T47D (cell line): ENCODE results near the gene BTBD2.

Experiments used
- DNase-seq, 2 experiments: peaks; one replicate each; pipeline versions ENCODE4 v3.0.0 to v3.0.0-alpha.2; 2011 to 2012; ENCODE audit warnings: low read depth in 1 of 2, low spot score in 1 of 2
- JUND ChIP-seq: IDR thresholded peaks from 2 replicates; pipeline ENCODE4 v1.6.1; 2012; ENCODE audit warnings: low read depth
- in situ Hi-C: cut with HindIII; loops from 2 replicates; pipeline ENCODE4 v1.10.0; 2016; ENCODE audit warnings: low sequenced_read_pairs, low pct_unique_long_range_greater_than_20kb

BTBD2 gene

GRCh38 chr19:1987197-1988187 lies 28.0 kb downstream of the BTBD2 start:
- in situ Hi-C loops: no loop called here
- TF ChIP-seq JUND: no peak
- DNase-seq: no peak

- TF ChIP-seq JUND: no peak
- in situ Hi-C loops: no loop called here
- no peak for DNase-seq
Observed at GRCh38 chr19:1986357-1987162, 29.0 kb downstream of the BTBD2 start.

- no peak for TF ChIP-seq JUND
- DNase-seq: no peak
- in situ Hi-C loops: no loop called here
Observed at GRCh38 chr19:1985588-1986356, 29.7 kb downstream of the BTBD2 start.

- no peak for TF ChIP-seq JUND
- DNase-seq: no peak
- in situ Hi-C loops: no loop called here
Observed at GRCh38 chr19:1984357-1984756, 31.2 kb downstream of the BTBD2 start.

GRCh38 chr19:1981253-1981652 lies 34.3 kb downstream of the BTBD2 start:
- no peak for DNase-seq
- TF ChIP-seq JUND: no peak

GRCh38 chr19:1980809-1981181 lies 34.7 kb downstream of the BTBD2 start:
- TF ChIP-seq JUND: no peak
- DNase-seq: no peak
- in situ Hi-C loops: no loop called here

More at GRCh38 chr19:1981253-1981652, 34.3 kb downstream of the BTBD2 start:
- in situ Hi-C loops: no loop called here

- TF ChIP-seq JUND: no peak
- in situ Hi-C loops: no loop called here
- DNase-seq: no peak
Observed at GRCh38 chr19:1980091-1980808, 35.3 kb downstream of the BTBD2 start.

- no peak for DNase-seq
- TF ChIP-seq JUND: no peak
- in situ Hi-C loops: no loop called here
Observed at GRCh38 chr19:1979642-1980041, 35.9 kb downstream of the BTBD2 start.

- DNase-seq: no peak
- in situ Hi-C loops: no loop called here
- TF ChIP-seq JUND: no peak
Observed at GRCh38 chr19:1979017-1979416, 36.5 kb downstream of the BTBD2 start.

GRCh38 chr19:1978346-1978894 lies 37.1 kb downstream of the BTBD2 start:
- in situ Hi-C loops: no loop called here
- TF ChIP-seq JUND: no peak
- DNase-seq: peak; percentile 59 to 91

- no peak for DNase-seq
- in situ Hi-C loops: no loop called here
- no peak for TF ChIP-seq JUND
Observed at GRCh38 chr19:1977120-1977519, 38.4 kb downstream of the BTBD2 start.

GRCh38 chr19:1975162-1975480 lies 40.4 kb downstream of the BTBD2 start:
- TF ChIP-seq JUND: no peak
- in situ Hi-C loops: no loop called here
- DNase-seq: no peak
